AG04449 (cell line): ENCODE results near the gene PTPN14.

Source experiments
- CTCF ChIA-PET: fragments of 350-600 bp; formaldehyde crosslinking; extraction: SDS; loops from one replicate; lab custom pipeline; 2021; ENCODE audit warnings: antibody characterized with exemption; lab: Yijun Ruan, JAX
- POLR2A ChIA-PET: fragments of 400-600, 350-600 bp; formaldehyde crosslinking; extraction: SDS; loops from one replicate; lab custom pipeline; 2020; ENCODE audit warnings: antibody characterized with exemption, inconsistent platforms; lab: Yijun Ruan, JAX
- DNase-seq: peaks from one replicate; pipeline ENCODE4 v3.0.0-alpha.2; 2010; ENCODE audit warnings: low read depth, low spot score
- H3K4me3 ChIP-seq: 2 replicates; pipeline ENCODE4 v1.5.1; 2011; ENCODE audit warnings: low read depth, mild to moderate bottlenecking, control low read depth, low read length
- CTCF ChIP-seq: IDR thresholded peaks from one replicate; pipeline ENCODE4 v1.5.1; 2011; ENCODE audit warnings: mild to moderate bottlenecking, moderate library complexity, low read length, control low read depth, inconsistent platforms; ENCODE audit not compliant: insufficient read depth; ENCODE audit errors: missing control alignments

Gene PTPN14

DNA sequence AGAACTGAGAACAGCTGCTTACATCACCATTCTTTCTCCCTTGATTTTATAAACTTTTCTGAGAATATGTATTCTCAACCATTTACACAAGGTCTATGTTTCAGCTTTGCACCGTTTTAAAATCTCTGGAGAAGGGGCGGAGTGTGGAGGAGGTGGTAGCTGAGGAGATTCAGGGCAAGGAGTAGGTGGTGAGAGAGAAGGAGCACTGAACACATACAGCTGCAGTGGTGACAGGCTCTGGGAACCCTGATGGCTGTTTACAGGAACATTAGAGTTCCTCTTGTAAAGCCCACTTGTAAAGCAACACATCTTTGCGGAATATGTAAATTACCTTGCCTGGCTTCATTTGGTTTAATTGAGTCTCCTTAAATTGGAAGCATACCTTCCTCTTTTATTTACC lies 180.8 kb downstream of the PTPN14 start:
- no peak for TF ChIP-seq CTCF
- ChIA-PET POLR2A (no interaction called here), CTCF (interaction anchor here (0.9 to 1.9 kb wide), 4 partner anchors 10 to 215 kb away, joined by 3 to 10 read pairs (median 6); no protein-coding TSS in a partner anchor)
- no peak overlapping the region for H3K4me3 ChIP-seq
- DNase-seq, result no peak

- no peak for DNase-seq
- CTCF ChIA-PET, result interaction anchor here (0.8 to 1.3 kb wide), 2 partner anchors 36 to 212 kb away, joined by 3 read pairs; no protein-coding TSS in a partner anchor
- POLR2A ChIA-PET, result interaction anchor here (0.6 kb wide), 1 partner anchor 12 kb away, joined by 3 read pairs; no protein-coding TSS in a partner anchor
- H3K4me3 ChIP-seq, result no peak overlapping the region
- no peak for TF ChIP-seq CTCF
These were observed 182.0 kb downstream of the PTPN14 start for GRCh38 chr1:214369364-214369763.

DNA sequence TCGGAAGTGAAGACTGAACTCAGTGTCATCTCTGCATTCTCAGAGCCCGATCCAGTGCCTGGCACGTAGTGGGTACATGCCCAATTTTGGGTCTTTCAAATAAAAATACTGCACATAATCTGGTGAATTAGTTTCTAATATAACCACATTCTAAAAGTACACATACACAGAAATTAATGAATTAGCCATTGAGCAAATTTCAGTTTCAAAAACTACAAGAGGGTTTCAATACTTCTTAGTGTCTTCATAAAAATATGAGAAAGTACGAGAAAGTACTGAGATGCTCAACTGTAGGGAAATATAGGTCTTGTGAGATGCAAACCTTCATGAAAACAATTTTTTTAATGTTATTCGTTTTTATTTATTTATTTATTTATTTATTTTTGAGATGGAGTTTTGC lies 183.6 kb downstream of the PTPN14 start:
- ChIA-PET CTCF (interaction anchor here (1.0 kb wide), 1 partner anchor 10 kb away, joined by 3 read pairs; no protein-coding TSS in a partner anchor), POLR2A (no interaction called here)
- DNase-seq, result no peak
- no peak overlapping the region for H3K4me3 ChIP-seq
- no peak for TF ChIP-seq CTCF

GRCh38 chr1:214364786-214365295 lies 186.6 kb downstream of the PTPN14 start:
- DNase-seq, result no peak
- CTCF ChIA-PET, result interaction anchor here (1.1 kb wide), 1 partner anchor 33 kb away, joined by 3 read pairs; no protein-coding TSS in a partner anchor
- H3K4me3 ChIP-seq, result no peak overlapping the region
- POLR2A ChIA-PET, result no interaction called here
- no peak for TF ChIP-seq CTCF

DNA sequence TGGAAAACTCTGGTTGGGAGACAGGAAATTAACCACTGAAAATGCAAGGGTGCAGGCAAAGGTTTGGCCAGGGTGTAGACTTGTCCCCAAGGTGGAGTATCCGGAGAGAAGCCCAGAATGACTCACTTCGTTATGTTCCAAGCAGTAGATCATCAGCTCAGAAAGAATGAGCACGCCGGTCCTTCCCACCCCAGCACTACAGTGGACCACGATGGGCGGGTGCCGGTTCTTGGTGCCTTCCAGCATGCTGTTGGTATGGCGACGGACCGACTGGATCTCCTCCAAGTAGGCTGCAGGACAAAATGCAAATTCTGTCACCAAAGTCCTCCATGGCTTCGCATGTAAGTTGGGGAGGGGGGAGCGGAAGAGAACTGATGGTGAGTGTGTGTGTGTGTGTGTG lies 187.0 kb downstream of the PTPN14 start:
- no peak overlapping the region for H3K4me3 ChIP-seq
- DNase-seq, result no peak
- TF ChIP-seq CTCF, result no peak
- ChIA-PET POLR2A (no interaction called here), CTCF (interaction anchor here (1.1 kb wide), 1 partner anchor 33 kb away, joined by 3 read pairs; no protein-coding TSS in a partner anchor)

- ChIA-PET POLR2A (no interaction called here), CTCF (interaction anchor here (0.9 to 4.7 kb wide), 2 partner anchors 25 to 30 kb away, joined by 3 to 22 read pairs; no protein-coding TSS in a partner anchor)
- DNase-seq, result no peak
- no peak overlapping the region for H3K4me3 ChIP-seq
- TF ChIP-seq CTCF, result no peak
These were observed 188.0 kb downstream of the PTPN14 start for GRCh38 chr1:214363386-214363785.
